HG03460 (cell line): ENCODE data around the gene VPREB1.
"Not testable (repeated sequence)": the region's sequence is repeated elsewhere in the genome, so short reads cannot be mapped to it uniquely, and the experiment has no call there.

Source experiments
- ATAC-seq: cut with Tn5 transposase; IDR thresholded peaks from one replicate; pipeline ENCODE4 v1.9.1; 2021; ENCODE audit not compliant: unreplicated experiment

VPREB1 gene

GRCh38 chr22:22213231-22213630, 31.4 kb upstream of the VPREB1 start:
- no peak for ATAC-seq

- no peak for ATAC-seq
These were observed 29.7 kb upstream of the VPREB1 start for GRCh38 chr22:22214819-22215329.

GRCh38 chr22:22215659-22216449, 28.7 kb upstream of the VPREB1 start:
- no peak for ATAC-seq

GRCh38 chr22:22216450-22216959, 28.1 kb upstream of the VPREB1 start:
- no peak for ATAC-seq

- ATAC-seq, result no peak
These were observed 26.3 kb upstream of the VPREB1 start for GRCh38 chr22:22218302-22218701.

- no peak for ATAC-seq
These were observed 25.2 kb upstream of the VPREB1 start for GRCh38 chr22:22219140-22219996.

- ATAC-seq, result not testable (repeated sequence)
These were observed 23.5 kb upstream of the VPREB1 start for GRCh38 chr22:22221043-22221442.

GRCh38 chr22:22226448-22227187, 18.0 kb upstream of the VPREB1 start:
- ATAC-seq, result no peak

GRCh38 chr22:22228421-22228820, 16.2 kb upstream of the VPREB1 start:
- no peak for ATAC-seq

- no peak for ATAC-seq
These were observed 15.7 kb upstream of the VPREB1 start for GRCh38 chr22:22228921-22229320.

- ATAC-seq, result no peak
These were observed 14.7 kb upstream of the VPREB1 start for GRCh38 chr22:22229683-22230420.

- ATAC-seq, result no peak
These were observed 14.1 kb upstream of the VPREB1 start for GRCh38 chr22:22230438-22230837.

GRCh38 chr22:22233081-22233480, 11.5 kb upstream of the VPREB1 start:
- no peak for ATAC-seq

GRCh38 chr22:22235558-22235957, 9.0 kb upstream of the VPREB1 start:
- ATAC-seq, result no peak

- no peak for ATAC-seq
These were observed 7.1 kb upstream of the VPREB1 start for GRCh38 chr22:22237521-22237920.

GRCh38 chr22:22239311-22239939, 5.2 kb upstream of the VPREB1 start:
- no peak for ATAC-seq

GRCh38 chr22:22241554-22241898, 3.1 kb upstream of the VPREB1 start:
- no peak for ATAC-seq

- ATAC-seq, result no peak
These were observed 2.1 kb upstream of the VPREB1 start for GRCh38 chr22:22242488-22242887.

- ATAC-seq, result no peak
These were observed 1.4 kb upstream of the VPREB1 start for GRCh38 chr22:22243033-22243680.
